ENCODE results near the gene VCAN.

Gene VCAN

DNA sequence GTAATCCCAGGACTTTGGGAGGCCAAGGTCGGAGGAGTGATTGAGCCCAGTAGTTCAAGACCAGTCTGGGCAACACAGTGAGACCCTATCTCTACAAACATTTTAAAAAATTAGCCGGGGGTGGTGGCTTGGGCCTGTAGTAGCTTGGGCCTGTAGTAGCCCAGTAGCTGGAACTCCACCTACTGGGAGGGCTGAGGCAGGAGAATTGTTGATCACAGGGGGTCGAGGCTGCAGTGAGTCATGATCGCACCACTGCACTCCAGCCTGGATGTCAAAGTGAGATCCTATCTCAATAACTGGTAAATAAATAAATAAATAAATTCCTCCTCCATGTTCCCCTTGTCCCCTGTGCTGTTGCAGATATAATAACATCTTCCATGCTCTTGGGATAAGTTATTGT lies 14.3 kb downstream of the VCAN start:
- TF ChIP-seq, protein P1, sequence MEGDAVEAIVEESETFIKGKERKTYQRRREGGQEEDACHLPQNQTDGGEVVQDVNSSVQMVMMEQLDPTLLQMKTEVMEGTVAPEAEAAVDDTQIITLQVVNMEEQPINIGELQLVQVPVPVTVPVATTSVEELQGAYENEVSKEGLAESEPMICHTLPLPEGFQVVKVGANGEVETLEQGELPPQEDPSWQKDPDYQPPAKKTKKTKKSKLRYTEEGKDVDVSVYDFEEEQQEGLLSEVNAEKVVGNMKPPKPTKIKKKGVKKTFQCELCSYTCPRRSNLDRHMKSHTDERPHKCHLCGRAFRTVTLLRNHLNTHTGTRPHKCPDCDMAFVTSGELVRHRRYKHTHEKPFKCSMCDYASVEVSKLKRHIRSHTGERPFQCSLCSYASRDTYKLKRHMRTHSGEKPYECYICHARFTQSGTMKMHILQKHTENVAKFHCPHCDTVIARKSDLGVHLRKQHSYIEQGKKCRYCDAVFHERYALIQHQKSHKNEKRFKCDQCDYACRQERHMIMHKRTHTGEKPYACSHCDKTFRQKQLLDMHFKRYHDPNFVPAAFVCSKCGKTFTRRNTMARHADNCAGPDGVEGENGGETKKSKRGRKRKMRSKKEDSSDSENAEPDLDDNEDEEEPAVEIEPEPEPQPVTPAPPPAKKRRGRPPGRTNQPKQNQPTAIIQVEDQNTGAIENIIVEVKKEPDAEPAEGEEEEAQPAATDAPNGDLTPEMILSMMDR (IDR thresholded peaks at IDR 0.05; ENCODE audit: low read depth, low read length, missing control alignments): no peak
- H3K4me3 ChIP-seq (ENCODE audit: low read depth, low read length): no peak overlapping the region
- DNase-seq (ENCODE audit: low read depth): no peak

DNA sequence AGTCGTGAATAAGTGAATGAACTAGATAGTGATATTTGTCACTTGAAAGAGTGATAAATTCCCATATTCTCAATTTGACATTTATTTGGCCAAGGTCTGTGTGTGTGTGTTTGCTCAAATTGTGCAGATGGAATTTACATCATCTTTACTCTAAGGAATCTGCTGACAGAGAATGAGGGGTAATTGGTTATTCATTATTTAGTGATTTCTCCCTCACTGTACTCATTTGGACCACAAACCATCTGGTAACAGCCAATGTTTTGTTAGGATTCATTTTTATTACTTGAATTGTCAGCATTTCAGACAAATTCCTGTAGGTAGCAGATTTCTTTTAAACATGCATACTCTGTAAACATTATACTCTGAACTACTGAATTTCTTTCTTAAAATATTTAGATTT lies 15.6 kb downstream of the VCAN start:
- TF ChIP-seq, protein P1 (IDR thresholded peaks at IDR 0.05; ENCODE audit: low read depth, low read length, missing control alignments): no peak
- no peak overlapping the region for H3K4me3 ChIP-seq (ENCODE audit: low read depth, low read length)
- DNase-seq (ENCODE audit: low read depth): no peak

DNA sequence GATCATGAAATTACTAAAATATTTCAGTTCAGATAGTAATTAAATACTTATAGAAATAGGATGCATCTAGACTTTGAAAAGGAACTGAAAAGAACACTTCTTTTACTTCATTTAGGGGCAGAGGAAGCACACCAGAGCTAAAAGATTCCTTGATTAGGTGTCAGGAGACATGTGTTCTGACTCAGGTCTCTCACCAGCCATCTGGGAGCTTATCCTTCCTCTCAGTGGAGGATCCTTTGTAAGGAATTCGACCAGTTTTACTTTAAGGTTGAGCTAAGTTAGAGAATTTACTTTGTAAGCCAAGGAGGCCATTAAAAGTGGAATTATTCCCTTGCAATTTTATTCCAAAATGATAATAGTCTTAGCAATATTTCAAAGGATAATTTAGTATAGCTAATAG lies 16.7 kb downstream of the VCAN start:
- TF ChIP-seq, protein P1 (IDR thresholded peaks at IDR 0.05; ENCODE audit: low read depth, low read length, missing control alignments): no peak
- H3K4me3 ChIP-seq (ENCODE audit: low read depth, low read length): no peak overlapping the region
- DNase-seq (ENCODE audit: low read depth): no peak

DNA sequence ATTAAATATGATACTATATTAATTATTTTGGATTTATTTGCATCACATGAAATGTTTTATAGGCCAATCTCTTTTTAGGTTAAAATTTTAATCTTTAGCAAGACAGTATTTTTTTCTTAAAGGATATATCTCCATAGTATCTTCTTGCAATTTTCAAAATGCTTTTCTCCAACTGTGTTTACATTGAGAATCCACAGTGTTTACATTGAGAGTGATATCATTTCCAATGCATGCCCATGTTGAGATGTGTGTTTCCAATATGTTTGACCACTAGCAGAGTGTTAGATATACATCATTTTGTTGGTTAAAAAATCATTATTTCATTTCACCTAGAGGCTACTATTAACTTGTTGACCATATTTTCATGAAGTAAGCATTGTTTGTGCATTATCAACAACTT lies 17.3 kb downstream of the VCAN start:
- no peak overlapping the region for H3K4me3 ChIP-seq (ENCODE audit: low read depth, low read length)
- TF ChIP-seq, protein P1 (IDR thresholded peaks at IDR 0.05; ENCODE audit: low read depth, low read length, missing control alignments): no peak
- no peak for DNase-seq (ENCODE audit: low read depth)

DNA sequence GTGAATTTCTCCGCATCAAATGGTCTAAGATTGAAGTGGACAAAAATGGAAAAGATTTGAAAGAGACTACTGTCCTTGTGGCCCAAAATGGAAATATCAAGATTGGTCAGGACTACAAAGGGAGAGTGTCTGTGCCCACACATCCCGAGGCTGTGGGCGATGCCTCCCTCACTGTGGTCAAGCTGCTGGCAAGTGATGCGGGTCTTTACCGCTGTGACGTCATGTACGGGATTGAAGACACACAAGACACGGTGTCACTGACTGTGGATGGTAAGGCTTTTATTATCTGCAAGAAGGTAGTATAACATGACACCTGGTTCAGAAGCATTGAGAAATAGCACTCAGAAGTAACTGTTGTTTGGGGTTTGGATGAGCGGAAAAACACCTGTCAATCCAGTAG lies 18.7 kb downstream of the VCAN start:
- H3K4me3 ChIP-seq (ENCODE audit: low read depth, low read length): no peak overlapping the region
- no peak for DNase-seq (ENCODE audit: low read depth)
- TF ChIP-seq, protein P1 (IDR thresholded peaks at IDR 0.05; ENCODE audit: low read depth, low read length, missing control alignments): no peak

DNA sequence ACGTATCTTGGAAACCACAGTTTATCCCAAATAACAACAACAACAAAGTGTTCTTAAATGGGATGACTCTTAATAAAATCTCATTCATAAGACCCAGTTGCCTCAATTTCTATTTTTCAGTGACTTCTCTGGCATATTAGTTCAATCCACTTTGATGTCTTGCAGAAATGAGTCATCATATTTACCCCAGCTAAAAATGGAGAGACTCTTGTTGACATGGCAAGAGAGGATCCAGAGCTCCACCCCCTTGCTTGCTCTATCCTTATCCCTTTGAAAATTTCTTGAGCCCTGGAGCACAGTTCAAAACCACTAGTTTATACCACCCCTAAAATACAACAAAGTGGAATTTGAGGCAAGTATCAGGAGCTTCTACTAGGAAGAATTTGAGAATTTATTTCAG lies 20.8 kb downstream of the VCAN start:
- TF ChIP-seq, protein P1 (IDR thresholded peaks at IDR 0.05; ENCODE audit: low read depth, low read length, missing control alignments): no peak
- no peak overlapping the region for H3K4me3 ChIP-seq (ENCODE audit: low read depth, low read length)
- no peak for DNase-seq (ENCODE audit: low read depth)

DNA sequence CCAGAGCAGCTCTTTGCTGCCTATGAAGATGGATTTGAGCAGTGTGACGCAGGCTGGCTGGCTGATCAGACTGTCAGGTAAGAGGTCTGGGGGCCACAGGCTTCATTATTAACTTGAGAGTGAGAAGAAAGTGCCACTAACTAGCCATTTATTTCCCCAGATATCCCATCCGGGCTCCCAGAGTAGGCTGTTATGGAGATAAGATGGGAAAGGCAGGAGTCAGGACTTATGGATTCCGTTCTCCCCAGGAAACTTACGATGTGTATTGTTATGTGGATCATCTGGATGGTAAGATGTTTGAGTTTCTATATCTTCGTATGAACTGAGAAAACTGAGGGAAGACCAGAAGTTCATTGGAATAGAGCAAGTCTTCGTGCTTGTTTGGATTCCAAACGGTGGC lies 22.1 kb downstream of the VCAN start:
- no peak overlapping the region for H3K4me3 ChIP-seq (ENCODE audit: low read depth, low read length)
- no peak for DNase-seq (ENCODE audit: low read depth)
- TF ChIP-seq, protein P1 (IDR thresholded peaks at IDR 0.05; ENCODE audit: low read depth, low read length, missing control alignments): no peak
